Measurements from ENCODE around the gene TNFRSF1B. TPM values are rescaled to one million over a fixed set of nuclear protein-coding genes. Genes with fewer than 3 reads are reported as not detected.

The TNFRSF1B gene
- total and polyA plus RNA-seq, 4 donors, result 15.4 to 246 (median 65.5) TPM

DNA sequence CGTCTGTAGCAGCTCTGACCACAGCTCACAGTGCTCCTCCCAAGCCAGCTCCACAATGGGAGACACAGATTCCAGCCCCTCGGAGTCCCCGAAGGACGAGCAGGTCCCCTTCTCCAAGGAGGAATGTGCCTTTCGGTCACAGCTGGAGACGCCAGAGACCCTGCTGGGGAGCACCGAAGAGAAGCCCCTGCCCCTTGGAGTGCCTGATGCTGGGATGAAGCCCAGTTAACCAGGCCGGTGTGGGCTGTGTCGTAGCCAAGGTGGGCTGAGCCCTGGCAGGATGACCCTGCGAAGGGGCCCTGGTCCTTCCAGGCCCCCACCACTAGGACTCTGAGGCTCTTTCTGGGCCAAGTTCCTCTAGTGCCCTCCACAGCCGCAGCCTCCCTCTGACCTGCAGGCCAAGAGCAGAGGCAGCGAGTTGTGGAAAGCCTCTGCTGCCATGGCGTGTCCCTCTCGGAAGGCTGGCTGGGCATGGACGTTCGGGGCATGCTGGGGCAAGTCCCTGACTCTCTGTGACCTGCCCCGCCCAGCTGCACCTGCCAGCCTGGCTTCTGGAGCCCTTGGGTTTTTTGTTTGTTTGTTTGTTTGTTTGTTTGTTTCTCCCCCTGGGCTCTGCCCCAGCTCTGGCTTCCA is 40.1 kb downstream of the TNFRSF1B start:
- Histone ChIP-seq H3K4me3 (no peak overlapping the region), H3K9ac (ENCODE audit: insufficient read depth in 1 of 2, low read length in 2 of 2) (no peak overlapping the region), H3K27me3 (ENCODE audit: control insufficient read depth in 3 of 3, insufficient read depth in 3 of 3, low read length in 2 of 3) (no peaks in the 10 kb centered on the region), H3K4me1 (ENCODE audit: control insufficient read depth in 5 of 5, insufficient read depth in 5 of 5, low read length in 5 of 5) (peaks cover 0 to 5% (median 0%) of the 10 kb centered on the region in 5 donors), H3K36me3 (ENCODE audit: control insufficient read depth in 4 of 4, insufficient read depth in 4 of 4, low read length in 4 of 4) (peaks cover 0 to 30% (median 8%) of the 10 kb centered on the region in 4 donors), H3K9me3 (ENCODE audit: control insufficient read depth in 4 of 4, insufficient read depth in 3 of 4, low read length in 3 of 4) (no peaks in the 10 kb centered on the region), H3K27ac (ENCODE audit: low read depth in 1 of 2, low read length in 1 of 2) (no peak overlapping the region)
- DNase-seq (no peak), ATAC-seq (ENCODE audit: insufficient read depth, low FRiP score) (no peak)
- WGBS, 2 donors, result 86 to 89% methylated on average over 17 of the region's 17 CpGs
- TF ChIP-seq, protein P1, sequence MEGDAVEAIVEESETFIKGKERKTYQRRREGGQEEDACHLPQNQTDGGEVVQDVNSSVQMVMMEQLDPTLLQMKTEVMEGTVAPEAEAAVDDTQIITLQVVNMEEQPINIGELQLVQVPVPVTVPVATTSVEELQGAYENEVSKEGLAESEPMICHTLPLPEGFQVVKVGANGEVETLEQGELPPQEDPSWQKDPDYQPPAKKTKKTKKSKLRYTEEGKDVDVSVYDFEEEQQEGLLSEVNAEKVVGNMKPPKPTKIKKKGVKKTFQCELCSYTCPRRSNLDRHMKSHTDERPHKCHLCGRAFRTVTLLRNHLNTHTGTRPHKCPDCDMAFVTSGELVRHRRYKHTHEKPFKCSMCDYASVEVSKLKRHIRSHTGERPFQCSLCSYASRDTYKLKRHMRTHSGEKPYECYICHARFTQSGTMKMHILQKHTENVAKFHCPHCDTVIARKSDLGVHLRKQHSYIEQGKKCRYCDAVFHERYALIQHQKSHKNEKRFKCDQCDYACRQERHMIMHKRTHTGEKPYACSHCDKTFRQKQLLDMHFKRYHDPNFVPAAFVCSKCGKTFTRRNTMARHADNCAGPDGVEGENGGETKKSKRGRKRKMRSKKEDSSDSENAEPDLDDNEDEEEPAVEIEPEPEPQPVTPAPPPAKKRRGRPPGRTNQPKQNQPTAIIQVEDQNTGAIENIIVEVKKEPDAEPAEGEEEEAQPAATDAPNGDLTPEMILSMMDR (IDR thresholded peaks at IDR 0.05; ENCODE audit: control extremely low read depth, extremely low read depth), result no peak

DNA sequence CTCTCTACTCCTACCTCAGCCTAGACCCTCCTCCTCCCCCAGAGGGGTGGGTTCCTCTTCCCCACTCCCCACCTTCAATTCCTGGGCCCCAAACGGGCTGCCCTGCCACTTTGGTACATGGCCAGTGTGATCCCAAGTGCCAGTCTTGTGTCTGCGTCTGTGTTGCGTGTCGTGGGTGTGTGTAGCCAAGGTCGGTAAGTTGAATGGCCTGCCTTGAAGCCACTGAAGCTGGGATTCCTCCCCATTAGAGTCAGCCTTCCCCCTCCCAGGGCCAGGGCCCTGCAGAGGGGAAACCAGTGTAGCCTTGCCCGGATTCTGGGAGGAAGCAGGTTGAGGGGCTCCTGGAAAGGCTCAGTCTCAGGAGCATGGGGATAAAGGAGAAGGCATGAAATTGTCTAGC is 41.5 kb downstream of the TNFRSF1B start:
- Histone ChIP-seq H3K4me3 (no peak overlapping the region), H3K27me3 (ENCODE audit: control insufficient read depth in 3 of 3, insufficient read depth in 3 of 3, low read length in 2 of 3) (no peaks in the 10 kb centered on the region), H3K36me3 (ENCODE audit: control insufficient read depth in 4 of 4, insufficient read depth in 4 of 4, low read length in 4 of 4) (peaks cover 0 to 17% (median 4%) of the 10 kb centered on the region in 4 donors), H3K27ac (ENCODE audit: low read depth in 1 of 2, low read length in 1 of 2) (peak overlapping the region in 1 of 2 donors; percentile 1), H3K9me3 (ENCODE audit: control insufficient read depth in 4 of 4, insufficient read depth in 3 of 4, low read length in 3 of 4) (no peaks in the 10 kb centered on the region), H3K9ac (ENCODE audit: insufficient read depth in 1 of 2, low read length in 2 of 2) (no peak overlapping the region), H3K4me1 (ENCODE audit: control insufficient read depth in 5 of 5, insufficient read depth in 5 of 5, low read length in 5 of 5) (peaks cover 0 to 5% (median 0%) of the 10 kb centered on the region in 5 donors)
- DNase-seq, result no peak
- TF ChIP-seq, protein P1 (IDR thresholded peaks at IDR 0.05; ENCODE audit: control extremely low read depth, extremely low read depth), result no peak
- WGBS, 2 donors, result 72 to 75% methylated on average over 6 of the region's 6 CpGs
- no peak for ATAC-seq (ENCODE audit: insufficient read depth, low FRiP score)

DNA sequence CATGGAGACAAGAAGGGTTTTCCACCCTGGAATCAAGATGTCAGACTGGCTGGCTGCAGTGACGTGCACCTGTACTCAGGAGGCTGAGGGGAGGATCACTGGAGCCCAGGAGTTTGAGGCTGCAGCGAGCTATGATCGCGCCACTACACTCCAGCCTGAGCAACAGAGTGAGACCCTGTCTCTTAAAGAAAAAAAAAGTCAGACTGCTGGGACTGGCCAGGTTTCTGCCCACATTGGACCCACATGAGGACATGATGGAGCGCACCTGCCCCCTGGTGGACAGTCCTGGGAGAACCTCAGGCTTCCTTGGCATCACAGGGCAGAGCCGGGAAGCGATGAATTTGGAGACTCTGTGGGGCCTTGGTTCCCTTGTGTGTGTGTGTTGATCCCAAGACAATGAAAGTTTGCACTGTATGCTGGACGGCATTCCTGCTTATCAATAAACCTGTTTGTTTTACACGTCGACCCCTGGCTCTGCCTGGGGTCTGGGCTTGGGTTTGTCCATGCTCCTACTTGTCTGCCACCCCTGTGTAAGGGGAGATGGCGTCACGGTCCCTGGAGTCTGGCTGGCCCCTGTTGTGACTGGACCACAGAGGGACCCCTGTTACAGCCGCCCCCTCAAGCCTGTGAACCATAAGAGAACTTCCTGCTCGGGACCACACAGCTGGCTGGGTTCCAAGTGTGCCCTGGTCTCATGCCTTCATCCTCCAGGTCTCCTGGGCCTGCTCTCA is 42.1 kb downstream of the TNFRSF1B start:
- DNase-seq (peak; percentile 88 to 91 (median 90)), ATAC-seq (ENCODE audit: insufficient read depth, low FRiP score) (peak; percentile 82)
- H3K27ac ChIP-seq (ENCODE audit: low read depth in 1 of 2, low read length in 1 of 2), result no peak overlapping the region
- H3K4me3 ChIP-seq, result no peak overlapping the region
- peaks cover 0 to 14% (median 4%) of the 10 kb centered on the region in 4 donors for H3K36me3 ChIP-seq (ENCODE audit: control insufficient read depth in 4 of 4, insufficient read depth in 4 of 4, low read length in 4 of 4)
- no peaks in the 10 kb centered on the region for H3K27me3 ChIP-seq (ENCODE audit: control insufficient read depth in 3 of 3, insufficient read depth in 3 of 3, low read length in 2 of 3)
- 24 to 26% methylated on average over 14 of the region's 14 CpGs for WGBS, 2 donors
- no peak overlapping the region for H3K9ac ChIP-seq (ENCODE audit: insufficient read depth in 1 of 2, low read length in 2 of 2)
- peaks cover 0 to 5% (median 0%) of the 10 kb centered on the region in 5 donors for H3K4me1 ChIP-seq (ENCODE audit: control insufficient read depth in 5 of 5, insufficient read depth in 5 of 5, low read length in 5 of 5)
- H3K9me3 ChIP-seq (ENCODE audit: control insufficient read depth in 4 of 4, insufficient read depth in 3 of 4, low read length in 3 of 4), result no peaks in the 10 kb centered on the region
- TF ChIP-seq, protein P1 (IDR thresholded peaks at IDR 0.05; ENCODE audit: control extremely low read depth, extremely low read depth), result peak; percentile 89
